BLaER1 treated with 17β-estradiol and CSF1 and Interleukin-3, amounts not matched to agents 10 nM and 100 nM (cell line): ENCODE data around the gene CENPM.

Experiments used
- H3K27ac ChIP-seq, 11 experiments: shearing (Covaris generic); formaldehyde crosslinking; 2 replicates each; pipeline ENCODE4 v1.8.1; 2022
- H3K27me3 ChIP-seq, 11 experiments: shearing (Covaris generic); formaldehyde crosslinking; 2 replicates each; pipeline ENCODE4 v1.8.1; 2022
- H3K36me3 ChIP-seq, 11 experiments: shearing (Covaris generic); formaldehyde crosslinking; 2 replicates each; pipeline ENCODE4 v1.8.1; 2022
- H3K4me1 ChIP-seq, 10 experiments: shearing (Covaris generic); formaldehyde crosslinking; 2 replicates each; pipeline ENCODE4 v1.8.1; 2022
- H3K4me2 ChIP-seq, 11 experiments: shearing (Covaris generic); formaldehyde crosslinking; 2 replicates each; pipeline ENCODE4 v1.8.1; 2022
- H3K4me3 ChIP-seq, 10 experiments: shearing (Covaris generic); formaldehyde crosslinking; 2 replicates each; pipeline ENCODE4 v1.8.1; 2022
- H3K9ac ChIP-seq, 11 experiments: shearing (Covaris generic); formaldehyde crosslinking; 2 replicates each; pipeline ENCODE4 v1.8.1; 2022
- H3K9me3 ChIP-seq, 11 experiments: shearing (Covaris generic); formaldehyde crosslinking; replicated peaks in 1 of 11; 2 replicates each; pipeline ENCODE4 v1.8.1; 2022
- H4K20me1 ChIP-seq, 11 experiments: shearing (Covaris generic); formaldehyde crosslinking; 2 replicates each; pipeline ENCODE4 v1.8.1; 2022
- Cebpa-rat ChIP-seq, 11 experiments: shearing (Covaris generic); IDR thresholded peaks; 2 replicates each; pipeline ENCODE4 v1.8.1; 2022

CENPM gene

GRCh38 chr22:41979423-41980250, 32.7 kb upstream of the CENPM start:
- TF ChIP-seq Cebpa-rat (IDR thresholded peaks at IDR 0.05), result no peak
- peaks cover 0 to 33% (median 25%) of the 10 kb centered on the region in 10 experiments; a peak in 18 of 20 replicates for H3K4me1 ChIP-seq
- no peak overlapping the region for H3K9ac ChIP-seq
- peaks cover 0 to 4% (median 0%) of the 10 kb centered on the region in 11 experiments; a peak in 1 of 22 replicates for H4K20me1 ChIP-seq
- no peak overlapping the region for H3K4me3 ChIP-seq
- no peak overlapping the region for H3K4me2 ChIP-seq
- no peak overlapping the region for H3K27ac ChIP-seq
- H3K27me3 ChIP-seq, result peaks cover 23 to 36% (median 30%) of the 10 kb centered on the region in 11 experiments
- peaks cover 0 to 4% (median 0%) of the 10 kb centered on the region in 11 experiments; a peak in 1 of 22 replicates for H3K36me3 ChIP-seq
- H3K9me3 ChIP-seq, result no peaks in the 10 kb centered on the region

GRCh38 chr22:41978732-41979131, 31.8 kb upstream of the CENPM start:
- peaks cover 0 to 4% (median 0%) of the 10 kb centered on the region in 11 experiments; a peak in 1 of 22 replicates for H3K36me3 ChIP-seq
- no peak for TF ChIP-seq Cebpa-rat (IDR thresholded peaks at IDR 0.05)
- H4K20me1 ChIP-seq, result peaks cover 0 to 4% (median 0%) of the 10 kb centered on the region in 11 experiments; a peak in 1 of 22 replicates
- H3K4me3 ChIP-seq, result no peak overlapping the region
- H3K9ac ChIP-seq, result no peak overlapping the region
- peaks cover 23 to 36% (median 30%) of the 10 kb centered on the region in 11 experiments for H3K27me3 ChIP-seq
- H3K4me2 ChIP-seq, result no peak overlapping the region
- H3K27ac ChIP-seq, result no peak overlapping the region
- no peaks in the 10 kb centered on the region for H3K9me3 ChIP-seq
- H3K4me1 ChIP-seq, result peaks cover 0 to 41% (median 27%) of the 10 kb centered on the region in 10 experiments; a peak in 18 of 20 replicates

GRCh38 chr22:41976961-41977566, 30.1 kb upstream of the CENPM start:
- H3K27me3 ChIP-seq, result peaks cover 23 to 36% (median 30%) of the 10 kb centered on the region in 11 experiments
- 0 out of 22 replicates have a peak overlapping the region, but pooled peaks of 1 of the 11 experiments have one; percentile 31 for H3K27ac ChIP-seq
- H3K4me2 ChIP-seq, result peak overlapping the region; percentile 95 to 100 (median 99)
- peaks cover 0 to 4% (median 0%) of the 10 kb centered on the region in 11 experiments; a peak in 1 of 22 replicates for H3K36me3 ChIP-seq
- no peak for TF ChIP-seq Cebpa-rat (IDR thresholded peaks at IDR 0.05)
- H3K4me1 ChIP-seq, result peaks cover 0 to 50% (median 35%) of the 10 kb centered on the region in 10 experiments; a peak in 18 of 20 replicates
- H3K9me3 ChIP-seq, result no peaks in the 10 kb centered on the region
- H3K9ac ChIP-seq, result peak overlapping the region; percentile 52 to 75 (median 72); a peak in 19 of 22 replicates
- H4K20me1 ChIP-seq, result peaks cover 0 to 4% (median 0%) of the 10 kb centered on the region in 11 experiments; a peak in 1 of 22 replicates
- H3K4me3 ChIP-seq, result peak overlapping the region; percentile 57 to 77 (median 68)

- Histone ChIP-seq H3K9me3 (no peaks in the 10 kb centered on the region), H4K20me1 (peaks cover 0 to 4% (median 0%) of the 10 kb centered on the region in 11 experiments; a peak in 1 of 22 replicates), H3K27ac (peak overlapping the region in 5 of 11 experiments; percentile 15 to 47 (median 25); a peak in 4 of 22 replicates), H3K4me2 (peak overlapping the region; percentile 95 to 100 (median 99)), H3K4me1 (peaks cover 0 to 50% (median 35%) of the 10 kb centered on the region in 10 experiments; a peak in 18 of 20 replicates), H3K36me3 (no peaks in the 10 kb centered on the region), H3K4me3 (peak overlapping the region; percentile 57 to 77 (median 68)), H3K27me3 (peaks cover 23 to 36% (median 30%) of the 10 kb centered on the region in 11 experiments), H3K9ac (peak overlapping the region; percentile 52 to 75 (median 72); a peak in 21 of 22 replicates)
- no peak for TF ChIP-seq Cebpa-rat (IDR thresholded peaks at IDR 0.05)
These were observed 29.3 kb upstream of the CENPM start for GRCh38 chr22:41976070-41976901.

- H3K9me3 ChIP-seq, result no peaks in the 10 kb centered on the region
- TF ChIP-seq Cebpa-rat (IDR thresholded peaks at IDR 0.05), result no peak
- H3K4me2 ChIP-seq, result peak overlapping the region; percentile 95 to 100 (median 99); a peak in 21 of 22 replicates
- peak overlapping the region in 4 of 10 experiments; percentile 61 to 77 (median 69); a peak in 6 of 20 replicates for H3K4me3 ChIP-seq
- peaks cover 23 to 36% (median 30%) of the 10 kb centered on the region in 11 experiments for H3K27me3 ChIP-seq
- no peaks in the 10 kb centered on the region for H3K36me3 ChIP-seq
- no peak overlapping the region for H3K27ac ChIP-seq
- H4K20me1 ChIP-seq, result peaks cover 0 to 4% (median 0%) of the 10 kb centered on the region in 11 experiments; a peak in 1 of 22 replicates
- 0 out of 22 replicates have a peak overlapping the region, but pooled peaks of 1 of the 11 experiments have one; percentile 75 for H3K9ac ChIP-seq
- peaks cover 0 to 49% (median 35%) of the 10 kb centered on the region in 10 experiments; a peak in 18 of 20 replicates for H3K4me1 ChIP-seq
These were observed 28.5 kb upstream of the CENPM start for GRCh38 chr22:41975299-41976069.

GRCh38 chr22:41974691-41975290, 27.8 kb upstream of the CENPM start:
- H3K4me2 ChIP-seq, result peak overlapping the region in 9 of 11 experiments; percentile 5 to 99 (median 35); a peak in 10 of 22 replicates
- H3K27me3 ChIP-seq, result peaks cover 23 to 36% (median 30%) of the 10 kb centered on the region in 11 experiments
- no peak overlapping the region for H3K27ac ChIP-seq
- peaks cover 0 to 4% (median 0%) of the 10 kb centered on the region in 11 experiments; a peak in 1 of 22 replicates for H4K20me1 ChIP-seq
- peaks cover 0 to 49% (median 37%) of the 10 kb centered on the region in 10 experiments; a peak in 18 of 20 replicates for H3K4me1 ChIP-seq
- no peak overlapping the region for H3K9ac ChIP-seq
- H3K9me3 ChIP-seq, result no peaks in the 10 kb centered on the region
- no peak overlapping the region for H3K4me3 ChIP-seq
- no peaks in the 10 kb centered on the region for H3K36me3 ChIP-seq
- TF ChIP-seq Cebpa-rat (IDR thresholded peaks at IDR 0.05), result peak in 3 of 11 experiments; percentile 21 to 78 (median 71); a peak in 4 of 22 replicates

- Histone ChIP-seq H3K9me3 (no peaks in the 10 kb centered on the region), H3K27ac (no peak overlapping the region), H3K4me2 (no peak overlapping the region), H4K20me1 (peaks cover 0 to 4% (median 0%) of the 10 kb centered on the region in 11 experiments; a peak in 1 of 22 replicates), H3K27me3 (peaks cover 15 to 19% (median 17%) of the 10 kb centered on the region in 11 experiments; a peak in 21 of 22 replicates), H3K36me3 (no peaks in the 10 kb centered on the region), H3K9ac (no peak overlapping the region), H3K4me1 (peaks cover 0 to 53% (median 40%) of the 10 kb centered on the region in 10 experiments; a peak in 17 of 20 replicates), H3K4me3 (no peak overlapping the region)
- no peak for TF ChIP-seq Cebpa-rat (IDR thresholded peaks at IDR 0.05)
These were observed 24.5 kb upstream of the CENPM start for GRCh38 chr22:41971431-41971830.
